ENCODE data around the gene CENPC.
"Not testable (repeated sequence)": the region's sequence is repeated elsewhere in the genome, so short reads cannot be mapped to it uniquely, and the experiment has no call there.

CENPC gene

DNA sequence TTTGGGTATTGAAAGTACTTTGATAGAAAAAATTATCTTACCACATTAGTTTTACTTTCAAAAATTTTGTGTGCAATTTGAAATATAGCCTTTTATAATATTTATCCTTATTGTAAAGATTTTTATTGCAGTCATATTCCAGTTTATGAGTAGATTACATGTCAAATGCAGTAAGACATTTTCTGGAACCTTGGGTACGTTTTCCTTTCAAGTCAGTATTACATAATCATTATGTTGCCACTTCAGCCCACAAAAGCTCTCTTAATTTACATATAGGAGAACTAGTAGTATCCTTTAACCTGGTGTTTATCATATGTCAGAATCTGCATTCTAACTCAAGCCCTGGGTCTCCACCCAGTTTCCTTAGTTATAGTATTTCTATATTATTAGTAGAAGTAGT lies 98.5 kb downstream of the CENPC start:
- no peak overlapping the region for H3K27ac ChIP-seq
- H3K36me3 ChIP-seq = peaks cover 10% of the 10 kb centered on the region
- peaks cover 3 to 4% of the 10 kb centered on the region in 2 experiments for H3K4me1 ChIP-seq (ENCODE audit: control insufficient read depth in 1 of 2, insufficient read depth in 1 of 2, low read depth in 1 of 2, low read length in 1 of 2)
- no peaks in the 10 kb centered on the region for H3K9me3 ChIP-seq
- no peak overlapping the region for H3K4me3 ChIP-seq (ENCODE audit: low read depth in 1 of 2, low read length in 1 of 2)
- H3K27me3 ChIP-seq = no peaks in the 10 kb centered on the region
- TF ChIP-seq, protein P1, sequence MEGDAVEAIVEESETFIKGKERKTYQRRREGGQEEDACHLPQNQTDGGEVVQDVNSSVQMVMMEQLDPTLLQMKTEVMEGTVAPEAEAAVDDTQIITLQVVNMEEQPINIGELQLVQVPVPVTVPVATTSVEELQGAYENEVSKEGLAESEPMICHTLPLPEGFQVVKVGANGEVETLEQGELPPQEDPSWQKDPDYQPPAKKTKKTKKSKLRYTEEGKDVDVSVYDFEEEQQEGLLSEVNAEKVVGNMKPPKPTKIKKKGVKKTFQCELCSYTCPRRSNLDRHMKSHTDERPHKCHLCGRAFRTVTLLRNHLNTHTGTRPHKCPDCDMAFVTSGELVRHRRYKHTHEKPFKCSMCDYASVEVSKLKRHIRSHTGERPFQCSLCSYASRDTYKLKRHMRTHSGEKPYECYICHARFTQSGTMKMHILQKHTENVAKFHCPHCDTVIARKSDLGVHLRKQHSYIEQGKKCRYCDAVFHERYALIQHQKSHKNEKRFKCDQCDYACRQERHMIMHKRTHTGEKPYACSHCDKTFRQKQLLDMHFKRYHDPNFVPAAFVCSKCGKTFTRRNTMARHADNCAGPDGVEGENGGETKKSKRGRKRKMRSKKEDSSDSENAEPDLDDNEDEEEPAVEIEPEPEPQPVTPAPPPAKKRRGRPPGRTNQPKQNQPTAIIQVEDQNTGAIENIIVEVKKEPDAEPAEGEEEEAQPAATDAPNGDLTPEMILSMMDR (IDR thresholded peaks at IDR 0.05) = no peak

DNA sequence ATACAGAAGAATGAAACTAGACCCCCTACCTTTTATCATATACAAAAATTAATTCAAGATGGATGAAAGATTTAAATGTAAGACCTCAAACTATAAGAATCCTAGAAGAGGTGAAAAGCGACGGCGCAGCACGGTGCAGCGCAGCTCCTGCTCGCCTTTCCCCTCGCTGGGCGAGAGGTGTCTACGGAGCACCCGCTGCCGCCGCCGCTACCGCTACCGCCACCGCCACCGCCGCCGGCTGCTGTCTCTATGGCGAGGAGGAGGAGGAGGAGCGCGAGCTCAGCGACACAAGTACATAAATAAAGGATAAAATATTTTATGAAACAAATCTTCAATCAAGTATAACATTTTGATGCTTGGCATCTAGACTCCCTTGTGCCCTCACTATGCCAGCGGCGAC lies 99.4 kb downstream of the CENPC start:
- not testable (repeated sequence) for H3K4me3 ChIP-seq (ENCODE audit: low read depth in 1 of 2, low read length in 1 of 2); H3K27ac ChIP-seq; H3K27me3 ChIP-seq; H3K36me3 ChIP-seq; H3K4me1 ChIP-seq (ENCODE audit: control insufficient read depth in 1 of 2, insufficient read depth in 1 of 2, low read depth in 1 of 2, low read length in 1 of 2); H3K9me3 ChIP-seq

DNA sequence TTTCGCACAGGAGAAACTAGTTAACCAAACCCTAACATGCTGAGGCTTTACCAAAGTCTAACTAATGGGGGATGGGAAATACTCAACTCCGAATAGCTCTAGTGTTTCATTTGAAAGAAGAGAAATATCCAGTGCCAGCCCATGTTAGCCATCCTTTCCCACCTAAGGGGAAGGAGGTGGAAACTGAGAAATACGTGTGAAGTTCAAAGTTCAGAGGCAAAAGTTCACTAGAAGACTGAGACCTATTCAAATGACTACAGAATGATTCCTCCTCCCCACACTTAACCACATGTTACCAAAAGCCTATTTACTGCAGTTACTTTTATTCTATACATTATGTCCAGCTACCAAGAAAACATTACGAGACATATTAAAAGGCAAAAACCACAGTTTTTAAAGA lies 106.3 kb downstream of the CENPC start:
- TF ChIP-seq, protein P1 (IDR thresholded peaks at IDR 0.05) = no peak
- Histone ChIP-seq H3K27me3 (no peaks in the 10 kb centered on the region), H3K27ac (no peak overlapping the region), H3K4me3 (ENCODE audit: low read depth in 1 of 2, low read length in 1 of 2) (no peak overlapping the region), H3K9me3 (no peaks in the 10 kb centered on the region), H3K4me1 (ENCODE audit: control insufficient read depth in 1 of 2, insufficient read depth in 1 of 2, low read depth in 1 of 2, low read length in 1 of 2) (peaks cover 6 to 8% of the 10 kb centered on the region in 2 experiments), H3K36me3 (no peaks in the 10 kb centered on the region)

GRCh38 chr4:67437974-67438713 lies 107.2 kb downstream of the CENPC start:
- no peaks in the 10 kb centered on the region for H3K36me3 ChIP-seq
- no peaks in the 10 kb centered on the region for H3K9me3 ChIP-seq
- TF ChIP-seq, protein P1 (IDR thresholded peaks at IDR 0.05) = no peak
- H3K4me3 ChIP-seq (ENCODE audit: low read depth in 1 of 2, low read length in 1 of 2) = no peak overlapping the region
- H3K27me3 ChIP-seq = no peaks in the 10 kb centered on the region
- H3K4me1 ChIP-seq (ENCODE audit: control insufficient read depth in 1 of 2, insufficient read depth in 1 of 2, low read depth in 1 of 2, low read length in 1 of 2) = peaks cover 6 to 8% of the 10 kb centered on the region in 2 experiments
- H3K27ac ChIP-seq = no peak overlapping the region

DNA sequence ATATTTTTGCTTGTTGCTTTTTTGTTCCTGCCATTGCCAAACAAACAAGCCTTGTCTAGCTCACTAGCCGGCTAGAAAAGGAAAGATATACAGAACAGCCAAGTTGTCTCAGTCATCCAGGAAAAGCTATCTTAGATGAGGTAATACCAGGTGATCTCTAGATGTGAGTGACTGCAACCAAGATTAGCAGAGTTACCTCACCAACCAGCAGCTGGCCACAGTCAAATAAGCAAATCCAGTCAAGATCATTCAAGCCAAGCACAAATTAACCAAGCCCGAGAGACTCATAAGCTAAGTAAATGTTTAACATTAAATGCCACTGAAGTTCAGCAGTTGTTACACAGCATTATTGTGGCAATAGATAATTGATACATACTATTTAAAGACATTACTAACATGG lies 108.6 kb downstream of the CENPC start:
- no peaks in the 10 kb centered on the region for H3K36me3 ChIP-seq
- no peaks in the 10 kb centered on the region for H3K9me3 ChIP-seq
- H3K27ac ChIP-seq = no peak overlapping the region
- peaks cover 6 to 8% of the 10 kb centered on the region in 2 experiments for H3K4me1 ChIP-seq (ENCODE audit: control insufficient read depth in 1 of 2, insufficient read depth in 1 of 2, low read depth in 1 of 2, low read length in 1 of 2)
- no peaks in the 10 kb centered on the region for H3K27me3 ChIP-seq
- no peak overlapping the region for H3K4me3 ChIP-seq (ENCODE audit: low read depth in 1 of 2, low read length in 1 of 2)
- TF ChIP-seq, protein P1 (IDR thresholded peaks at IDR 0.05) = no peak

DNA sequence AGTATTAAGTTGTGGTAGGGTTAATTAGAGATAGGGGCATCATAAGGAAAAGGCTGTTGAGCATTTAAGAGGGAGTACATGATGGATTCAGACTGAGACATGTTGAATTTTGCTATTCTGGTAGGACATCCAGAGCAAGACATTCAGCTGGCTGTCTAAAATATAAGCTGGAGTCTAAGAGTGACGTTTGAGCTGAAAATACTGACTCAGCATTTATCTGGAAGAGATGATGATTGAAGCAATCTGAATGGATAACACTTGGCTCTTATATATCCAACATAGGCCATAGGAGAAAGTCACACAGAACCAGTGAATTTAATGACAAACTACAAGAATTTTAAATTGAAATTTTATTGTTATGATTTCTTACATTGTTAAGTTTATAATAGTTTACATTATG lies 114.3 kb downstream of the CENPC start:
- H3K4me1 ChIP-seq (ENCODE audit: control insufficient read depth in 1 of 2, insufficient read depth in 1 of 2, low read depth in 1 of 2, low read length in 1 of 2) = no peaks in the 10 kb centered on the region
- no peak overlapping the region for H3K27ac ChIP-seq
- TF ChIP-seq, protein P1 (IDR thresholded peaks at IDR 0.05) = no peak
- no peaks in the 10 kb centered on the region for H3K36me3 ChIP-seq
- no peak overlapping the region for H3K4me3 ChIP-seq (ENCODE audit: low read depth in 1 of 2, low read length in 1 of 2)
- H3K9me3 ChIP-seq = no peaks in the 10 kb centered on the region
- H3K27me3 ChIP-seq = no peaks in the 10 kb centered on the region
